ENCODE data around the gene LRRN2.

LRRN2 gene

GRCh38 chr1:204673909-204674649, 11.5 kb downstream of the LRRN2 start:
- in situ Hi-C loops (cut with HindIII; ENCODE audit: low sequenced_read_pairs), result loop anchor here (5.0 kb wide), 1 partner anchor 53 kb away; no protein-coding TSS in a partner anchor
- no peak for TF ChIP-seq CTCF (IDR thresholded peaks at IDR 0.05; ENCODE audit: low read depth, low read length, missing control alignments)

GRCh38 chr1:204673209-204673608, 12.3 kb downstream of the LRRN2 start:
- H3K4me3 ChIP-seq (ENCODE audit: low read depth, low read length), result no peak overlapping the region
- in situ Hi-C loops (cut with HindIII; ENCODE audit: low sequenced_read_pairs), result loop anchor here (5.0 kb wide), 1 partner anchor 54 kb away; no protein-coding TSS in a partner anchor
- TF ChIP-seq CTCF (IDR thresholded peaks at IDR 0.05; ENCODE audit: low read depth, low read length, missing control alignments), result no peak
- DNase-seq (ENCODE audit: low read depth), result no peak

More at GRCh38 chr1:204673909-204674649, 11.5 kb downstream of the LRRN2 start:
- no peak overlapping the region for H3K4me3 ChIP-seq (ENCODE audit: low read depth, low read length)
- DNase-seq (ENCODE audit: low read depth), result no peak

- no peak overlapping the region for H3K4me3 ChIP-seq (ENCODE audit: low read depth, low read length)
- DNase-seq (ENCODE audit: low read depth), result no peak
- no peak for TF ChIP-seq CTCF (IDR thresholded peaks at IDR 0.05; ENCODE audit: low read depth, low read length, missing control alignments)
- in situ Hi-C loops (cut with HindIII; ENCODE audit: low sequenced_read_pairs), result loop anchor here (5.0 kb wide), 1 partner anchor 55 kb away; no protein-coding TSS in a partner anchor
These were observed 12.9 kb downstream of the LRRN2 start for GRCh38 chr1:204672482-204673121.

DNA sequence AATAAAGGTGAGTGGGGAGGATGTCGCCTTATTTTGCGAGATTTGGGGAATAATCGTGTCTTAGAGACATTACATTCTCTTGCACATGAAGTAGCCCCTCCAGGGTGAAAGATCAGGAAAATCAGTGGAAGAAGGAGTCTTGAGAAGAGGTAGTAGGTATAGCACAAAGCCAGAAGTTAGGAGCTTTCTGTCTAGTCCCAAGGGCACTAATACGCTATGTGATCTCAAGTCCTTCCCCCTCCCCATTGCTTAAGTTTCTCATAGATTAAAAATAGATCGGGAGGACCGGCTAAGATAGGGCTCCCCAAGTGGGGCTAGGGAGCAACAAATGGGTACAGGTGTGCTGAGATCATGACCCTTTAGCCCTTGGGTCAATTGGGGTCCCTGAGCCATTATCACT, 13.5 kb downstream of the LRRN2 start:
- no peak overlapping the region for H3K4me3 ChIP-seq (ENCODE audit: low read depth, low read length)
- in situ Hi-C loops (cut with HindIII; ENCODE audit: low sequenced_read_pairs), result loop anchor here (5.0 kb wide), 1 partner anchor 55 kb away; no protein-coding TSS in a partner anchor
- DNase-seq (ENCODE audit: low read depth), result no peak
- TF ChIP-seq CTCF (IDR thresholded peaks at IDR 0.05; ENCODE audit: low read depth, low read length, missing control alignments), result no peak

DNA sequence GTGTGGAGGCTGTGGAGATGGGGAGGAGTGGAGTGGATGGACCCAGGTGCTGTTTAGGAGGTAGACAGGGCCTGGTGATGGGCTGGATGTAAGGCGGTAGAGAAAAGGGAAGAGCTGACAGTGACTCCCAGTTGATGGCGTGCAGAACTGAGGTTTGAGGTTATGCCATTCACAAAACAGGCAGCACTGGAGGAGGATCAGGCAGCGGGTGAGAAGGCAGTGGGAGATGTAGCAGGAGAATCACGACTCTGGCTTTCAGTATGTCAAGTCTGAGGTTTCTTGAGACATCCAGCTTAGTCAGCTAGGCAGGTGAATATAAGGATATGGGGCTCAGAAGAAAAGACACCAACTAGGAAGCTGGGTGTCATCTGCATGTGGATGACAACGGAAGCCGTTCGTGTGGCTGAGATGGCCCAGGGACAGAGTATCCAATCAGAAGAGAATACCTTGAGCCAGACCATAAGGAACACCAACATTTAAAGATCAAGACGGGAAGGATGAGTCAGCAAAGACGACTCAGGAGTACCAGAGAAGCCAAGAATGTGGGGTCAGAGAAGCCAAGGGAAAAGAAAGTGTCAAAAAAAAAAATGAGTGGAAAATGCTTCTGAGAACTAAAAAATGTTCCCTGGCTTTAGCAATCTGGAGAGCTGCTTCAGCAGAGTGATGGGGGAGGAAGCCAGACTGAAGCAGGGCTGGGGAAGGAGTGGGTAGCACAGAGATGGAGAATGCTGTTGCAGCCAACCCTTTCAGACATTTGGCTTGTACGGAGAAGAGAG, 15.2 kb downstream of the LRRN2 start:
- in situ Hi-C loops (cut with HindIII; ENCODE audit: low sequenced_read_pairs), result loop anchor here (5.0 kb wide), 1 partner anchor 57 kb away; no protein-coding TSS in a partner anchor
- no peak for DNase-seq (ENCODE audit: low read depth)
- no peak overlapping the region for H3K4me3 ChIP-seq (ENCODE audit: low read depth, low read length)
- TF ChIP-seq CTCF (IDR thresholded peaks at IDR 0.05; ENCODE audit: low read depth, low read length, missing control alignments), result no peak

- in situ Hi-C loops (cut with HindIII; ENCODE audit: low sequenced_read_pairs), result no loop called here
- no peak for DNase-seq (ENCODE audit: low read depth)
- no peak overlapping the region for H3K4me3 ChIP-seq (ENCODE audit: low read depth, low read length)
- no peak for TF ChIP-seq CTCF (IDR thresholded peaks at IDR 0.05; ENCODE audit: low read depth, low read length, missing control alignments)
These were observed 16.0 kb downstream of the LRRN2 start for GRCh38 chr1:204669579-204669978.
